HepG2 (cell line): ENCODE results near the gene CGREF1. TPM values are rescaled to one million over a fixed set of nuclear protein-coding genes. Genes with fewer than 3 reads are reported as not detected.

Source experiments
- FOXJ3 ChIP-seq: sonication (generic); formaldehyde crosslinking; IDR thresholded peaks from 2 replicates; pipeline ENCODE4 v1.4.0; 2020; ENCODE audit warnings: missing genetic modification reagents, mild to moderate bottlenecking, borderline replicate concordance
- GATAD1 ChIP-seq: IDR thresholded peaks from 2 replicates; pipeline ENCODE4 v1.6.1; 2016; ENCODE audit warnings: missing genetic modification reagents, missing compliant biosample characterization
- MTA1 ChIP-seq: sonication (generic); formaldehyde crosslinking; IDR thresholded peaks from 2 replicates; pipeline ENCODE4 v1.4.0; 2020; ENCODE audit warnings: missing genetic modification reagents, mild to moderate bottlenecking, borderline replicate concordance
- PHF20 ChIP-seq: sonication (generic); formaldehyde crosslinking; IDR thresholded peaks from 2 replicates; pipeline ENCODE4 v1.5.0; 2020; ENCODE audit warnings: mild to moderate bottlenecking, missing genetic modification reagents
- SOX13 ChIP-seq, 3 experiments: fragments of 450-650 bp in 1 of 3; sonication (generic) in 1 of 3; formaldehyde crosslinking in 1 of 3; IDR thresholded peaks in 2 of 3; conservative IDR thresholded peaks in 1 of 3; 2 replicates each; pipeline versions ENCODE4 v1.5.0 to v1.6.1; 2016 to 2020; ENCODE audit warnings: antibody characterized with exemption in 1 of 3, mild to moderate bottlenecking in 1 of 3, missing compliant biosample characterization in 1 of 3, missing genetic modification reagents in 1 of 3, moderate library complexity in 1 of 3
- TBX3 ChIP-seq: fragments of 450-650 bp; IDR thresholded peaks from 2 replicates; pipeline ENCODE4 v1.6.1; 2017; ENCODE audit warnings: antibody characterized with exemption, mild to moderate bottlenecking, inconsistent platforms, borderline replicate concordance
- ZFP36L1 ChIP-seq: sonication (generic); formaldehyde crosslinking; IDR thresholded peaks from 2 replicates; pipeline ENCODE4 v1.8.0; 2022; ENCODE audit warnings: mild to moderate bottlenecking, missing genetic modification reagents, moderate library complexity
- polyA plus RNA-seq, 8 experiments: library from polyadenylated mRNA; depleted of rRNA in 3 of 8; stranded (reverse) in 7 of 8; unstranded in 1 of 8; fragments of >200 nt; fragmentation: Illumina TruSeq in 4 of 8; extraction: Trizol in 4 of 8; gene quantifications; 2 replicates each; pipeline versions ENCODE4 v1.2.1 to v1.2.3, GENCODE V29; 2011 to 2016; ENCODE audit warnings: low read depth in 4 of 8, missing spikeins in 1 of 8, mixed read lengths in 1 of 8; ENCODE audit not compliant: insufficient read depth in 1 of 8
- total RNA-seq, 5 experiments: library from RNA; depleted of rRNA; stranded (reverse); fragments of >200 nt; fragmentation: Illumina TruSeq; extraction: Trizol; gene quantifications; 2 replicates each; pipeline ENCODE4 v1.2.3, GENCODE V29; 2016; ENCODE audit warnings: low read depth in 1 of 5
- TF ChIP-seq, protein P1 (sequence below), 2 experiments: fragments of 450-650 bp in 1 of 2; sonication (generic) in 1 of 2; formaldehyde crosslinking in 1 of 2; IDR thresholded peaks; 2 replicates each; pipeline versions ENCODE4 v1.6.1 to v1.8.0; 2016 to 2022; ENCODE audit warnings: antibody characterized with exemption in 1 of 2, mild to moderate bottlenecking in 1 of 2, missing genetic modification reagents in 1 of 2
- TF ChIP-seq, protein P2 (sequence below): IDR thresholded peaks from 2 replicates; pipeline ENCODE4 v1.6.1; 2016; ENCODE audit warnings: low read depth
- TF ChIP-seq, protein P3 (sequence below): sonication (generic); formaldehyde crosslinking; IDR thresholded peaks from 2 replicates; pipeline ENCODE4 v1.4.0; 2020; ENCODE audit warnings: low read depth, mild to moderate bottlenecking, missing genetic modification reagents
- TF ChIP-seq, protein P4 (sequence below): sonication (generic); formaldehyde crosslinking; conservative IDR thresholded peaks from 2 replicates; pipeline ENCODE4 v1.8.0; 2022; ENCODE audit warnings: low read depth, missing genetic modification reagents

CGREF1 gene
- total and polyA plus RNA-seq, 2 of the 13 experiments (the other 11 are each of a cell fraction or from before 2014, with no cell fraction given), result 13.9 to 23.4 TPM

DNA sequence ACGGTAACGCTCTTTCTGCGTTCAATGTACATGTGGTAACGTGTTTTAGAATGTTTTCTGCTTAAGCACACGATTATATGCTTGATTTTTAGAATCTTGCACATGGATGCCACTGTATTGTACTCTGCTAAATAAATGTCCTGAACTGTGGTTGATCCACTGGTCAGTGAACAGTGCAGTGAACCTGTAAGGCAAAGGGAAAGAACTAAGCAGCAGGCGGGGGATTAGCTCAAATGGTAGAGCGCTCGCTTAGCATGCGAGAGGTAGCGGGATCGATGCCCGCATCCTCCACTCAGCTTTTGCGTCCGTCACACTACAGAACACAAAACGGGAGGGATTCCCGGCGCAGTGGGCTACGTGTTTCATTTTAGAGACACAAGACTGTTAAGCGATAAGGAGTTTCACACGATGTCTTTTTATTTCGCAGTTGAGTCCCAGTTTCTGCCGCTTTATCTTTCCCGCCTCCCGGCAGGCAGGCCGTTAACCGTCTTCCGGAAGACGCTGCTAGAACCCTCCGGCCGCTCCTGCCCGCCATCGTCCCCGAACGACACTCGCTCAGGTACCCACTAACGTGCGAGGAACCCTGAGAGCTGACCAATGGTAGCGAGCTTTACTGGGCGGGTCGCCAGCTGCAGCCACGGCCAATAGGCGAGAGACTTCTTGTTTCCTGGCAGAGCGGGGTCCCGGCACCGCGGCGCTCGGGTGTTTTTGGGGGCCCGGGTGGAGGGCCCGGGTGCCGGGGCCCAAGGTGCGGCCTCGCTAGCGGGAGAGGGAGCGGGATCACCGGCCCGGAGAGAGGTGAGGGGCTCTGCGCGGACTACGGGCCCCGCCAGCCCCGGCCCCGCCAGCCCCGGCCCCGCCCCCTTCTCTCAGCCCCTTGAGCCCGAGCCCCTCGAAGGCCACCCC lies 67.7 kb downstream of the CGREF1 start, which contains the start of gene AGBL5 (continued):
- TF ChIP-seq, protein P1, sequence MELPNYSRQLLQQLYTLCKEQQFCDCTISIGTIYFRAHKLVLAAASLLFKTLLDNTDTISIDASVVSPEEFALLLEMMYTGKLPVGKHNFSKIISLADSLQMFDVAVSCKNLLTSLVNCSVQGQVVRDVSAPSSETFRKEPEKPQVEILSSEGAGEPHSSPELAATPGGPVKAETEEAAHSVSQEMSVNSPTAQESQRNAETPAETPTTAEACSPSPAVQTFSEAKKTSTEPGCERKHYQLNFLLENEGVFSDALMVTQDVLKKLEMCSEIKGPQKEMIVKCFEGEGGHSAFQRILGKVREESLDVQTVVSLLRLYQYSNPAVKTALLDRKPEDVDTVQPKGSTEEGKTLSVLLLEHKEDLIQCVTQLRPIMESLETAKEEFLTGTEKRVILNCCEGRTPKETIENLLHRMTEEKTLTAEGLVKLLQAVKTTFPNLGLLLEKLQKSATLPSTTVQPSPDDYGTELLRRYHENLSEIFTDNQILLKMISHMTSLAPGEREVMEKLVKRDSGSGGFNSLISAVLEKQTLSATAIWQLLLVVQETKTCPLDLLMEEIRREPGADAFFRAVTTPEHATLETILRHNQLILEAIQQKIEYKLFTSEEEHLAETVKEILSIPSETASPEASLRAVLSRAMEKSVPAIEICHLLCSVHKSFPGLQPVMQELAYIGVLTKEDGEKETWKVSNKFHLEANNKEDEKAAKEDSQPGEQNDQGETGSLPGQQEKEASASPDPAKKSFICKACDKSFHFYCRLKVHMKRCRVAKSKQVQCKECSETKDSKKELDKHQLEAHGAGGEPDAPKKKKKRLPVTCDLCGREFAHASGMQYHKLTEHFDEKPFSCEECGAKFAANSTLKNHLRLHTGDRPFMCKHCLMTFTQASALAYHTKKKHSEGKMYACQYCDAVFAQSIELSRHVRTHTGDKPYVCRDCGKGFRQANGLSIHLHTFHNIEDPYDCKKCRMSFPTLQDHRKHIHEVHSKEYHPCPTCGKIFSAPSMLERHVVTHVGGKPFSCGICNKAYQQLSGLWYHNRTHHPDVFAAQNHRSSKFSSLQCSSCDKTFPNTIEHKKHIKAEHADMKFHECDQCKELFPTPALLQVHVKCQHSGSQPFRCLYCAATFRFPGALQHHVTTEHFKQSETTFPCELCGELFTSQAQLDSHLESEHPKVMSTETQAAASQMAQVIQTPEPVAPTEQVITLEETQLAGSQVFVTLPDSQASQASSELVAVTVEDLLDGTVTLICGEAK (IDR thresholded peaks at IDR 0.05), result 0 out of 2 replicates have a peak, but pooled peaks have one; percentile 28
- TF ChIP-seq, protein P1 (CRISPR knock-in tag; IDR thresholded peaks at IDR 0.05), result peak; percentile 86
- TF ChIP-seq, protein P2, sequence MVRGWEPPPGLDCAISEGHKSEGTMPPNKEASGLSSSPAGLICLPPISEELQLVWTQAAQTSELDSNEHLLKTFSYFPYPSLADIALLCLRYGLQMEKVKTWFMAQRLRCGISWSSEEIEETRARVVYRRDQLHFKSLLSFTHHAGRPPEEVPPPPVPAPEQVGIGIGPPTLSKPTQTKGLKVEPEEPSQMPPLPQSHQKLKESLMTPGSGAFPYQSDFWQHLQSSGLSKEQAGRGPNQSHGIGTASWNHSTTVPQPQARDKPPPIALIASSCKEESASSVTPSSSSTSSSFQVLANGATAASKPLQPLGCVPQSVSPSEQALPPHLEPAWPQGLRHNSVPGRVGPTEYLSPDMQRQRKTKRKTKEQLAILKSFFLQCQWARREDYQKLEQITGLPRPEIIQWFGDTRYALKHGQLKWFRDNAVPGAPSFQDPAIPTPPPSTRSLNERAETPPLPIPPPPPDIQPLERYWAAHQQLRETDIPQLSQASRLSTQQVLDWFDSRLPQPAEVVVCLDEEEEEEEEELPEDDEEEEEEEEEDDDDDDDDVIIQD (CRISPR knock-in tag), result 0 out of 2 replicates have a peak, but pooled peaks have one; percentile 79
- TF ChIP-seq GATAD1 (CRISPR knock-in tag) (peak; percentile 88), FOXJ3 (CRISPR knock-in tag) (peak; percentile 80), MTA1 (peak; percentile 30), TBX3 (no peak; the same call in 1 of the 2 replicates), ZFP36L1 (CRISPR knock-in tag) (peak; percentile 84; the same call in 1 of the 2 replicates), SOX13 (IDR thresholded peaks at IDR 0.05) (peak; percentile 67), SOX13 (CRISPR knock-in tag; conservative IDR thresholded peaks at IDR 0.05 in 1 of 2, IDR thresholded peaks at IDR 0.05 in 1 of 2) (no peak; a peak in 1 of 4 replicates), PHF20 (CRISPR knock-in tag) (peak; percentile 82)
- TF ChIP-seq, protein P3, sequence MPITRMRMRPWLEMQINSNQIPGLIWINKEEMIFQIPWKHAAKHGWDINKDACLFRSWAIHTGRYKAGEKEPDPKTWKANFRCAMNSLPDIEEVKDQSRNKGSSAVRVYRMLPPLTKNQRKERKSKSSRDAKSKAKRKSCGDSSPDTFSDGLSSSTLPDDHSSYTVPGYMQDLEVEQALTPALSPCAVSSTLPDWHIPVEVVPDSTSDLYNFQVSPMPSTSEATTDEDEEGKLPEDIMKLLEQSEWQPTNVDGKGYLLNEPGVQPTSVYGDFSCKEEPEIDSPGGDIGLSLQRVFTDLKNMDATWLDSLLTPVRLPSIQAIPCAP, result no peak
- TF ChIP-seq, protein P4, sequence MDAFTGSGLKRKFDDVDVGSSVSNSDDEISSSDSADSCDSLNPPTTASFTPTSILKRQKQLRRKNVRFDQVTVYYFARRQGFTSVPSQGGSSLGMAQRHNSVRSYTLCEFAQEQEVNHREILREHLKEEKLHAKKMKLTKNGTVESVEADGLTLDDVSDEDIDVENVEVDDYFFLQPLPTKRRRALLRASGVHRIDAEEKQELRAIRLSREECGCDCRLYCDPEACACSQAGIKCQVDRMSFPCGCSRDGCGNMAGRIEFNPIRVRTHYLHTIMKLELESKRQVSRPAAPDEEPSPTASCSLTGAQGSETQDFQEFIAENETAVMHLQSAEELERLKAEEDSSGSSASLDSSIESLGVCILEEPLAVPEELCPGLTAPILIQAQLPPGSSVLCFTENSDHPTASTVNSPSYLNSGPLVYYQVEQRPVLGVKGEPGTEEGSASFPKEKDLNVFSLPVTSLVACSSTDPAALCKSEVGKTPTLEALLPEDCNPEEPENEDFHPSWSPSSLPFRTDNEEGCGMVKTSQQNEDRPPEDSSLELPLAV, result peak; percentile 87; the same call in 1 of the 2 replicates
